ENCODE data around the gene CKM.
"Not testable (repeated sequence)": the region's sequence is repeated elsewhere in the genome, so short reads cannot be mapped to it uniquely, and the experiment has no call there.

Gene CKM

GRCh38 chr19:45348367-45349125 is 25.9 kb upstream of the CKM start:
- DNase-seq, result no peak

GRCh38 chr19:45347570-45348366 is 25.1 kb upstream of the CKM start:
- DNase-seq, result no peak

- no peak for DNase-seq
Measured at GRCh38 chr19:45346449-45346848, 23.8 kb upstream of the CKM start.

- DNase-seq, result no peak
Measured at GRCh38 chr19:45345506-45345860, 22.8 kb upstream of the CKM start.

GRCh38 chr19:45344621-45345505 is 22.2 kb upstream of the CKM start:
- DNase-seq, result no peak

- no peak for DNase-seq
Measured at GRCh38 chr19:45342911-45343310, 20.2 kb upstream of the CKM start.

GRCh38 chr19:45340899-45341453 is 18.3 kb upstream of the CKM start:
- DNase-seq, result no peak

- no peak for DNase-seq
Measured at GRCh38 chr19:45340232-45340898, 17.7 kb upstream of the CKM start, which contains the start of gene KLC3. KLC3 (plus strand) TSS chr19:45340750; CDS start chr19:45345542, 4,792 bp downstream.

GRCh38 chr19:45339629-45340028 is 17.0 kb upstream of the CKM start:
- DNase-seq, result no peak

- DNase-seq, result no peak
Measured at GRCh38 chr19:45336696-45337251, 14.1 kb upstream of the CKM start.

GRCh38 chr19:45334881-45335280 is 12.2 kb upstream of the CKM start:
- not testable (repeated sequence) for DNase-seq

GRCh38 chr19:45333609-45334303 is 11.1 kb upstream of the CKM start:
- DNase-seq, result no peak

- no peak for DNase-seq
Measured at GRCh38 chr19:45331411-45331810, 8.7 kb upstream of the CKM start.

- DNase-seq, result no peak
Measured at GRCh38 chr19:45327404-45328143, 4.9 kb upstream of the CKM start.

GRCh38 chr19:45324349-45324907 is 1.8 kb upstream of the CKM start:
- DNase-seq, result no peak

GRCh38 chr19:45323671-45324081 is 1.0 kb upstream of the CKM start:
- no peak for DNase-seq

- no peak for DNase-seq
Measured at GRCh38 chr19:45322311-45322710, 364 bp downstream of the CKM start.

- DNase-seq, result no peak
Measured at GRCh38 chr19:45321848-45322247, 827 bp downstream of the CKM start.

GRCh38 chr19:45320997-45321775 is 1.5 kb downstream of the CKM start:
- DNase-seq, result no peak

Measured in NCI-H1092 (cell line).